ENCODE measurements around the gene C1QBP. TPM values are rescaled to one million over a fixed set of nuclear protein-coding genes. Genes with fewer than 3 reads are reported as not detected.
A peak's percentile ranks its signal among the peaks of the same experiment; 100 is the strongest.
"Not testable (repeated sequence)": the region's sequence is repeated elsewhere in the genome, so short reads cannot be mapped to it uniquely, and the experiment has no call there.

Gene C1QBP
- total RNA-seq, 4 donors from 2014 or later: 75.4 to 143 (median 113) TPM

DNA sequence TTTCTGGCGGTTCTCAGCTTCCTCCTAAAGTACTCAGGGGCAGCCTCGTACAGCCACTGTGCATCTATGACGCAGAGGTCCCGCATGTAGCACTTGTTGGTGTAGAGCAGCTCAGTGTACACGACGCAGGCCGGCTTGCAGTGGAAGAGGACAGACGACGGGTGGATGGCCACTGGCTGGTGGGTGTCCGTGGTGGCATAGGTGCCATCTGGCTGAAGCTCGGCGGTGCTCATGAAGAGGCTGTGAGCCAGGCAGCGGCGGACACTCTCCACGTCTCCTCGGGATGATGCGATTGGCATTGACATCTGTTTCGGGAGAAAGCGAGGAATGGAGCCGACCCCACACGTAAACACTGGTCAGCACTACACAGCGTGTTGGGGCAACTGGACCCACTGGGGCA is 5.3 kb upstream of the C1QBP start:
- Histone ChIP-seq H3K36me3 (peaks cover 0 to 31% of the 10 kb centered on the region in 2 donors), H3K4me3 (replicated peaks in 1 of 3) (no peak overlapping the region), H3K4me1 (peaks cover 0 to 3% of the 10 kb centered on the region in 2 donors), H3K9me3 (no peaks in the 10 kb centered on the region), H3K27me3 (no peaks in the 10 kb centered on the region), H3K27ac (no peak overlapping the region)
- TF ChIP-seq CTCF (IDR thresholded peaks at IDR 0.05) (no peak), POLR2A (IDR thresholded peaks at IDR 0.05) (no peak)
- intact Hi-C loops (cut with DNase I): no loop called here
- DNase-seq: no peak
- WGBS, 2 donors: 93 to 95% methylated on average over 22 of the region's 22 CpGs

DNA sequence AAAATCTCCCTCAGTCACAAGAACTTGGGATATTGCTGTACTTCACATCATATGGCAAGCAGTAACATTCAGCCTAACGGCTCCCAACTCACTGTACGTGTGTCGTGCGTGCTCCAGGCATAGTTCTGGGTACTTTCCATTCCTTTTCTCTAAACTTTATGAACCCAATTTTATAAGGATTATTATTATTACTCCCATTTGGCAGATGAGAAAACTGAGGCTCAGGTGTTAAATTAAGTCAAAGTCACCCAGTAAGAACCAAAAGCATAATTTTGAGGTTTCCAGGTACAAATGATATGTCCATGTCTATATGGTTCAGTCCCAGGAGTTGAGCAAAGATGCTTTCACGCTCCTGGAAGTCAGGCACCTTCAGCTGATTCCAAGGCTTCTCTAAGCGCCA is 4.8 kb upstream of the C1QBP start:
- WGBS, 2 donors: 94 to 97% methylated on average over 6 of the region's 6 CpGs
- intact Hi-C loops (cut with DNase I): no loop called here
- H3K4me1 ChIP-seq: peaks cover 0 to 3% of the 10 kb centered on the region in 2 donors
- peaks cover 0 to 31% of the 10 kb centered on the region in 2 donors for H3K36me3 ChIP-seq
- no peak overlapping the region for H3K27ac ChIP-seq
- DNase-seq: no peak
- TF ChIP-seq POLR2A (IDR thresholded peaks at IDR 0.05) (no peak), CTCF (IDR thresholded peaks at IDR 0.05) (no peak)
- H3K4me3 ChIP-seq (replicated peaks in 1 of 3): no peak overlapping the region
- H3K9me3 ChIP-seq: no peaks in the 10 kb centered on the region
- H3K27me3 ChIP-seq: no peaks in the 10 kb centered on the region

- H3K36me3 ChIP-seq: peaks cover 11 to 24% of the 10 kb centered on the region in 2 donors
- intact Hi-C loops (cut with DNase I): loop anchor here (10.0 kb wide), 1 partner anchor 155 kb away; the partner anchor contains the start of gene RABEP1
- WGBS, 2 donors: 12 to 24% methylated on average over 1 of the region's 1 CpG
- H3K4me1 ChIP-seq: peaks cover 10% of the 10 kb centered on the region in 2 donors
- no peak overlapping the region for H3K4me3 ChIP-seq (replicated peaks in 1 of 3)
- DNase-seq: no peak
- H3K27me3 ChIP-seq: no peaks in the 10 kb centered on the region
- TF ChIP-seq CTCF (IDR thresholded peaks at IDR 0.05) (peak in 3 of 6 experiments; percentile 7 to 19 (median 18)), POLR2A (IDR thresholded peaks at IDR 0.05) (no peak)
- no peaks in the 10 kb centered on the region for H3K9me3 ChIP-seq
- H3K27ac ChIP-seq: peak overlapping the region; percentile 46 to 50 (median 49)
Measured at GRCh38 chr17:5439446-5439764, 450 bp upstream of the C1QBP start.

DNA sequence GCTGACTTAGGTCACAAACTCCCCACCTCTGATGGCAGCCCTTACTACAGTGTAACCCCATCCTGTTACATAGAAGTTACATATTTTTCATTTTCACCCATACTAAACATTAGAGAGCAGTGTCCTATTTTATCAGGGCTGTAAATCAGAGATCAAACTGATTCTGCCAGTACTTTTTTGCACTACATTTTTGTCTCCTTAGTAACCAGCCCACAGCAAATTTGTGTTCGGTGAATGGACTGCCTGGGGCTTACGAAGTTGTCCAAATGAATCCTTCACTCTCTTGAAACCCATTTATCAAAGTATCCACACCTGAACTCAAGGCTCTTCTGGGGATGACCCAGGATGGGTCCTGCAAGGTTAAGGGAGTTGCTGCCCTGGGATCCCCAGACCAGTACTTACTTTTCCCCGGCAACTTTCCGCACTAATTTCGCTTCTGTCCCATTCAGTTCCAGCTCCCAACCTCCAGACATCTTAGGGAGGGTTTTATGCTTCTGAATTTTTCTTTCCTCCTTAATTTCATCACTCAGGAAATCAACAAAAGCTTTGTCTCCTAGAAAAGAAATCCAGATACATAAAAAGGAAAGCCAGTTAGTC is 1.1 kb downstream of the C1QBP start:
- WGBS, 2 donors: 64 to 68% methylated on average over 5 of the region's 5 CpGs
- H3K27me3 ChIP-seq: no peaks in the 10 kb centered on the region
- peaks cover 25 to 29% of the 10 kb centered on the region in 2 donors for H3K36me3 ChIP-seq
- no peak overlapping the region for H3K27ac ChIP-seq
- H3K4me3 ChIP-seq (replicated peaks in 1 of 3): peak overlapping the region in 2 of 3 donors; percentile 43 to 92
- TF ChIP-seq POLR2A (IDR thresholded peaks at IDR 0.05): no peak
- no peak for TF ChIP-seq CTCF (IDR thresholded peaks at IDR 0.05)
- H3K4me1 ChIP-seq: peaks cover 10% of the 10 kb centered on the region in 2 donors
- no peak for DNase-seq
- no peaks in the 10 kb centered on the region for H3K9me3 ChIP-seq
- intact Hi-C loops (cut with DNase I): loop anchor here (10.0 kb wide), 1 partner anchor 153 kb away; the partner anchor contains the start of gene RABEP1

DNA sequence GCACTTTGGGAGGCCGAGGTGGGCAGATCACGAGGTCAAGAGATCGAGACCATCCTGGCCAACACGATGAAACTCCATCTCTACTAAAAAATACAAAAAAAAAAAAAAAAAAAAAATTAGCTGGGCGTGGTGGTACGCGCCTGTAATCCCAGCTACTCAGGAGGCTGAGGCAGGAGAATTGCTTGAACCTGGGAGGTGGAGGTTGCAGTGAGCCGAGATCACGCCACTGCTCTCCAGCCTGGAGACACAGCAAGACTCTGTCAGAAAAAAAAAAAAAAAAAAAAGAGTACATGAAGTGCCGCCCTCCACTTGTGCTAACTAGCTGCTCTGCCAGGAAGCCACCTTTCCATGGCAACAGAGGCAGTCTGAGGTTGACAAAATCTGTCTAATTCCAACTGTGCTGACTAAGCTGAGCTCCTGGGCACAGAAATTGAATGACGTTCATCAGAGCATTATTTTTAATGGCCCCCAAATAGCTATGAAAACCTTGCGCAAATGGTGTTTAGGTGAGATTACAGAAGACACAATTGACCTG is 3.1 kb downstream of the C1QBP start:
- H3K36me3 ChIP-seq: peaks cover 40 to 44% of the 10 kb centered on the region in 2 donors
- not testable (repeated sequence) for H3K9me3 ChIP-seq; H3K27me3 ChIP-seq; H3K4me3 ChIP-seq (replicated peaks in 1 of 3); H3K27ac ChIP-seq
- intact Hi-C loops (cut with DNase I): loop anchor here (10.0 kb wide), 1 partner anchor 151 kb away; the partner anchor contains the start of gene RABEP1
- peak; percentile 18 to 26 for DNase-seq
- H3K4me1 ChIP-seq: peaks cover 10% of the 10 kb centered on the region in 2 donors
- WGBS, 2 donors: 90 to 91% methylated on average over 12 of the region's 12 CpGs

Measured in thyroid gland (tissue), 4 donors.